Activated CD8-positive, alpha-beta memory T cell treated with anti-CD3 and anti-CD28 coated beads for 36 hours (primary cell): Measurements from ENCODE around the gene SRGAP1. TPM values are rescaled to one million over a fixed set of nuclear protein-coding genes. Genes with fewer than 3 reads are reported as not detected.

Experiments
- CTCF ChIA-PET: fragments of 350-600 bp; sonication (Branson Sonifier 250); formaldehyde crosslinking; loops from one replicate; lab custom pipeline; 2021; ENCODE audit warnings: antibody characterized with exemption; lab: Charles Lee
- POLR2A ChIA-PET: fragments of 350-600 bp; sonication (Branson Sonifier 250); formaldehyde crosslinking; loops from one replicate; lab custom pipeline; 2021; ENCODE audit warnings: antibody characterized with exemption; lab: Charles Lee
- total RNA-seq, 2 experiments: library from RNA; stranded (reverse); gene quantifications; one replicate each; pipeline ENCODE4 v1.2.3, GENCODE V29; 2021

SRGAP1 gene
- total RNA-seq, 2 experiments from 2014 or later: 0.46 to 0.69 TPM

GRCh38 chr12:63945777-63946176 is 101.3 kb downstream of the SRGAP1 start:
- POLR2A ChIA-PET: no interaction called here
- CTCF ChIA-PET: no interaction called here

GRCh38 chr12:63948211-63948610 is 103.7 kb downstream of the SRGAP1 start:
- ChIA-PET CTCF (no interaction called here), POLR2A (no interaction called here)

GRCh38 chr12:63949902-63950301 is 105.4 kb downstream of the SRGAP1 start:
- ChIA-PET CTCF (no interaction called here), POLR2A (no interaction called here)

- POLR2A ChIA-PET: no interaction called here
- CTCF ChIA-PET: no interaction called here
Measured at GRCh38 chr12:63952995-63953394, 108.5 kb downstream of the SRGAP1 start.

- ChIA-PET POLR2A (no interaction called here), CTCF (interaction anchor here (0.6 kb wide), 1 partner anchor 154 kb away, joined by 5 read pairs; no protein-coding TSS in a partner anchor)
Measured at GRCh38 chr12:63955831-63956666, 111.5 kb downstream of the SRGAP1 start.

GRCh38 chr12:63957496-63957895 is 113.0 kb downstream of the SRGAP1 start:
- ChIA-PET POLR2A (no interaction called here), CTCF (no interaction called here)

GRCh38 chr12:63958876-63959580 is 114.5 kb downstream of the SRGAP1 start:
- ChIA-PET POLR2A (no interaction called here), CTCF (no interaction called here)

- POLR2A ChIA-PET: no interaction called here
- CTCF ChIA-PET: no interaction called here
Measured at GRCh38 chr12:63961048-63961447, 116.5 kb downstream of the SRGAP1 start.

GRCh38 chr12:63961543-63961942 is 117.0 kb downstream of the SRGAP1 start:
- CTCF ChIA-PET: no interaction called here
- POLR2A ChIA-PET: no interaction called here

- ChIA-PET CTCF (no interaction called here), POLR2A (no interaction called here)
Measured at GRCh38 chr12:63963868-63964267, 119.4 kb downstream of the SRGAP1 start.

- CTCF ChIA-PET: no interaction called here
Measured at GRCh38 chr12:63964301-63964700, 119.8 kb downstream of the SRGAP1 start.

GRCh38 chr12:63965936-63966605 is 121.6 kb downstream of the SRGAP1 start:
- CTCF ChIA-PET: interaction anchor here (1.2 kb wide), 1 partner anchor 24 kb away, joined by 3 read pairs; no protein-coding TSS in a partner anchor
- POLR2A ChIA-PET: no interaction called here

More at GRCh38 chr12:63964301-63964700, 119.8 kb downstream of the SRGAP1 start:
- POLR2A ChIA-PET: no interaction called here

GRCh38 chr12:63966606-63966975 is 122.1 kb downstream of the SRGAP1 start:
- POLR2A ChIA-PET: no interaction called here
- CTCF ChIA-PET: interaction anchor here (1.2 kb wide), 1 partner anchor 24 kb away, joined by 3 read pairs; no protein-coding TSS in a partner anchor

GRCh38 chr12:63967358-63968145 is 123.1 kb downstream of the SRGAP1 start:
- ChIA-PET CTCF (no interaction called here), POLR2A (no interaction called here)

GRCh38 chr12:63968673-63969072 is 124.2 kb downstream of the SRGAP1 start:
- ChIA-PET POLR2A (no interaction called here), CTCF (interaction anchor here (0.7 kb wide), 1 partner anchor 210 kb away, joined by 3 read pairs; no protein-coding TSS in a partner anchor)

GRCh38 chr12:63976902-63977395 is 132.4 kb downstream of the SRGAP1 start:
- CTCF ChIA-PET: no interaction called here

GRCh38 chr12:63977441-63977840 is 132.9 kb downstream of the SRGAP1 start:
- ChIA-PET POLR2A (no interaction called here), CTCF (no interaction called here)

More at GRCh38 chr12:63976902-63977395, 132.4 kb downstream of the SRGAP1 start:
- POLR2A ChIA-PET: no interaction called here

GRCh38 chr12:63978519-63978918 is 134.0 kb downstream of the SRGAP1 start:
- POLR2A ChIA-PET: no interaction called here
- CTCF ChIA-PET: no interaction called here

GRCh38 chr12:63980211-63980610 is 135.7 kb downstream of the SRGAP1 start:
- POLR2A ChIA-PET: no interaction called here
- CTCF ChIA-PET: no interaction called here
